Endothelial cell of umbilical vein (primary cell): ENCODE measurements around the gene SDCCAG8.

Experiments used
- EZH2 ChIP-seq: IDR thresholded peaks from 2 replicates; pipeline ENCODE4 v1.6.1; 2012; ENCODE audit warnings: borderline replicate concordance, low read depth, mild to moderate bottlenecking, moderate library complexity, low read length, inconsistent platforms; ENCODE audit not compliant: severe bottlenecking
- GATA2 ChIP-seq: IDR thresholded peaks from 2 replicates; pipeline ENCODE4 v1.7.0; 2011; ENCODE audit warnings: low read depth, mild to moderate bottlenecking, moderate library complexity, mixed read lengths, low read length; ENCODE audit not compliant: insufficient read length, insufficient read depth
- JUN ChIP-seq: IDR thresholded peaks from 2 replicates; pipeline ENCODE4 v1.6.1; 2011; ENCODE audit warnings: borderline replicate concordance, low read depth; ENCODE audit not compliant: insufficient read length, insufficient read depth
- POLR2A ChIP-seq: IDR thresholded peaks from 2 replicates; pipeline ENCODE4 v1.6.1; 2012; ENCODE audit warnings: low read depth, mild to moderate bottlenecking, control low read depth, low read length
- POLR2AphosphoS5 ChIP-seq: IDR thresholded peaks from 2 replicates; pipeline ENCODE4 v1.6.1; 2012; ENCODE audit warnings: low read depth, mild to moderate bottlenecking, control low read depth, low read length, moderate library complexity; ENCODE audit not compliant: insufficient read depth
- TF ChIP-seq, protein P1 (sequence below), 2 donors: IDR thresholded peaks; 1 replicate in 1 of 2; 2 replicates in 1 of 2; pipeline ENCODE4 v1.5.1; 2011; ENCODE audit warnings: low read length in 2 of 2, mild to moderate bottlenecking in 2 of 2, moderate library complexity in 2 of 2, control low read depth in 1 of 2, inconsistent platforms in 1 of 2, low read depth in 1 of 2; ENCODE audit not compliant: insufficient read depth in 1 of 2; ENCODE audit errors: extremely low read depth in 1 of 2
- TF ChIP-seq, protein P2 (sequence below): IDR thresholded peaks from 2 replicates; pipeline ENCODE4 v1.6.1; 2011; ENCODE audit not compliant: insufficient read depth, insufficient read length

DNA sequence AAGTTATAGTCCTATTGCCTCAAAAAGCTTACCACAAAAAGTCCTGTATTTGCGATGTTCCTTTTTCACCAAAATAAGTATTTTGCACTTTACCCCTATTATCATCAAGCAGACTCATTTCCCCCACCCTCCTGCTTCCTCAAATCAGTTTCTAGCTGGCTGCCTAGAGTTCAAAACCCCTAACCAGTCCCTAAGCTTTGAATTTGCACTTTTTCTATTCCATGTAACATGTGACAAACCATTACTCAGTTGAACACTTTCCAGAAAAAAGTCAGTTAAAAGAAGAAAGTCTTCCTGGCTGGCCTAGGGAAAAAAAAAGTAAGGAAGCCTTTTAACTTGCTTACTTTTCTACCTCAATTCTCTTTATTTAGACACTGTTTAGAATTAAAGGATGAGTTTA, 8.9 kb upstream of the SDCCAG8 start:
- TF ChIP-seq, protein P1, sequence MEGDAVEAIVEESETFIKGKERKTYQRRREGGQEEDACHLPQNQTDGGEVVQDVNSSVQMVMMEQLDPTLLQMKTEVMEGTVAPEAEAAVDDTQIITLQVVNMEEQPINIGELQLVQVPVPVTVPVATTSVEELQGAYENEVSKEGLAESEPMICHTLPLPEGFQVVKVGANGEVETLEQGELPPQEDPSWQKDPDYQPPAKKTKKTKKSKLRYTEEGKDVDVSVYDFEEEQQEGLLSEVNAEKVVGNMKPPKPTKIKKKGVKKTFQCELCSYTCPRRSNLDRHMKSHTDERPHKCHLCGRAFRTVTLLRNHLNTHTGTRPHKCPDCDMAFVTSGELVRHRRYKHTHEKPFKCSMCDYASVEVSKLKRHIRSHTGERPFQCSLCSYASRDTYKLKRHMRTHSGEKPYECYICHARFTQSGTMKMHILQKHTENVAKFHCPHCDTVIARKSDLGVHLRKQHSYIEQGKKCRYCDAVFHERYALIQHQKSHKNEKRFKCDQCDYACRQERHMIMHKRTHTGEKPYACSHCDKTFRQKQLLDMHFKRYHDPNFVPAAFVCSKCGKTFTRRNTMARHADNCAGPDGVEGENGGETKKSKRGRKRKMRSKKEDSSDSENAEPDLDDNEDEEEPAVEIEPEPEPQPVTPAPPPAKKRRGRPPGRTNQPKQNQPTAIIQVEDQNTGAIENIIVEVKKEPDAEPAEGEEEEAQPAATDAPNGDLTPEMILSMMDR (IDR thresholded peaks at IDR 0.05; ENCODE audit: extremely low read depth in 1 of 2, insufficient read depth in 1 of 2, low read depth in 1 of 2, low read length in 2 of 2), result no peak
- TF ChIP-seq POLR2AphosphoS5 (no peak), EZH2 (no peak), POLR2A (no peak), JUN (no peak), GATA2 (no peak)
- TF ChIP-seq, protein P2, sequence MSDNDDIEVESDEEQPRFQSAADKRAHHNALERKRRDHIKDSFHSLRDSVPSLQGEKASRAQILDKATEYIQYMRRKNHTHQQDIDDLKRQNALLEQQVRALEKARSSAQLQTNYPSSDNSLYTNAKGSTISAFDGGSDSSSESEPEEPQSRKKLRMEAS, result no peak
